Neural crest cell (in vitro differentiated cells): ENCODE results near the gene KCNMB2. TPM values are rescaled to one million over a fixed set of nuclear protein-coding genes. Genes with fewer than 3 reads are reported as not detected.
"Not testable (repeated sequence)": the region's sequence is repeated elsewhere in the genome, so short reads cannot be mapped to it uniquely, and the experiment has no call there.

ENCODE experiments used
- DNase-seq: peaks from one replicate; pipeline ENCODE4 v3.0.0; 2021; ENCODE audit warnings: low read depth, mixed read lengths, low spot score
- H3K27ac Mint-ChIP-seq: one replicate; pipeline ENCODE4 v1.8.0; 2021; ENCODE audit warnings: mild to moderate bottlenecking, mixed read lengths; ENCODE audit not compliant: unreplicated experiment
- H3K27me3 Mint-ChIP-seq: 2 replicates; pipeline ENCODE4 v1.8.0; 2021; ENCODE audit warnings: low read depth, mild to moderate bottlenecking, mixed read lengths
- H3K36me3 Mint-ChIP-seq: 2 replicates; pipeline ENCODE4 v1.8.0; 2021; ENCODE audit warnings: low read depth, mild to moderate bottlenecking, mixed read lengths
- H3K4me1 Mint-ChIP-seq: 2 replicates; pipeline ENCODE4 v1.8.0; 2021; ENCODE audit warnings: mixed read lengths
- H3K4me3 Mint-ChIP-seq: one replicate; pipeline ENCODE4 v1.8.0; 2021; ENCODE audit warnings: mild to moderate bottlenecking, mixed read lengths
- H3K9me3 Mint-ChIP-seq: 2 replicates; pipeline ENCODE4 v1.8.0; 2021; ENCODE audit warnings: mixed read lengths
- CTCF ChIP-seq: fragments of 200-600 bp; sonication (generic); conservative IDR thresholded peaks from 2 replicates; pipeline ENCODE4 v1.5.0; 2021; ENCODE audit warnings: antibody characterized with exemption, mild to moderate bottlenecking
- total RNA-seq: library from RNA; stranded (reverse); gene quantifications from 2 replicates; pipeline ENCODE4 v1.2.1, GENCODE V29; 2021

The KCNMB2 gene
- total RNA-seq, 1 donor from 2014 or later = 0.84 TPM

GRCh38 chr3:178514401-178514800, 21.8 kb upstream of the KCNMB2 start:
- no peak for TF ChIP-seq CTCF
- H3K4me3 Mint-ChIP-seq = no peak overlapping the region
- H3K9me3 Mint-ChIP-seq = peaks cover 2% of the 10 kb centered on the region
- no peak overlapping the region for H3K27ac Mint-ChIP-seq
- H3K27me3 Mint-ChIP-seq = no peaks in the 10 kb centered on the region
- H3K4me1 Mint-ChIP-seq = no peaks in the 10 kb centered on the region
- DNase-seq = no peak
- H3K36me3 Mint-ChIP-seq = no peaks in the 10 kb centered on the region

GRCh38 chr3:178515076-178515744, 21.0 kb upstream of the KCNMB2 start:
- H3K27me3 Mint-ChIP-seq, H3K9me3 Mint-ChIP-seq, H3K4me3 Mint-ChIP-seq, DNase-seq, H3K4me1 Mint-ChIP-seq, H3K27ac Mint-ChIP-seq, H3K36me3 Mint-ChIP-seq: not testable (repeated sequence)

- no peak for TF ChIP-seq CTCF
- Mint-ChIP-seq H3K36me3 (no peaks in the 10 kb centered on the region), H3K4me3 (no peak overlapping the region), H3K27ac (no peak overlapping the region), H3K27me3 (no peaks in the 10 kb centered on the region), H3K9me3 (peaks cover 1% of the 10 kb centered on the region), H3K4me1 (peaks cover 6% of the 10 kb centered on the region)
- DNase-seq = no peak
Measured at GRCh38 chr3:178517665-178518334, 18.4 kb upstream of the KCNMB2 start.

GRCh38 chr3:178518660-178519396, 17.4 kb upstream of the KCNMB2 start:
- DNase-seq = no peak
- H3K4me1 Mint-ChIP-seq = peaks cover 7% of the 10 kb centered on the region
- TF ChIP-seq CTCF = no peak
- H3K36me3 Mint-ChIP-seq = no peaks in the 10 kb centered on the region
- H3K4me3 Mint-ChIP-seq = no peak overlapping the region
- H3K9me3 Mint-ChIP-seq = peaks cover 3% of the 10 kb centered on the region
- H3K27me3 Mint-ChIP-seq = no peaks in the 10 kb centered on the region
- no peak overlapping the region for H3K27ac Mint-ChIP-seq

DNA sequence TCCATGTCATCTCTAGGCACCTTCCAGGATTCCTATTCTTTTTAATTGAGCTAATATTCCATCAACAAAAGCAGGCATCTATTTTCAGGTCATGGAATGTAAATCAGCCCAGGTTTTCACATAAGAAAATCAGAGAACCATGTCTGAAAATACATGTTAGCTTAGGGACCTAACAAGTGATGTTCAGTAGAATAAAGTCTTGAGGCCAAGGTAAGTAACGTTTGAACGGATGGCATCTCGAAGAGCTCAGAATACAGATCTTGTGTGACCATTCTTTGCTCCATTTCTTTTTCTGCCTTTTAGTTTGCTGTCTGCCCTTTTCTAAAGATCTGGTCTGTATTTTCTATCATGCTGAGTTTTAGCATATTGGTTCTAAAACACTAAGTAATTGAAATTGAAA, 16.5 kb upstream of the KCNMB2 start:
- Mint-ChIP-seq H3K4me3 (no peak overlapping the region), H3K27ac (no peak overlapping the region), H3K4me1 (peaks cover 7% of the 10 kb centered on the region), H3K36me3 (no peaks in the 10 kb centered on the region), H3K9me3 (peaks cover 3% of the 10 kb centered on the region), H3K27me3 (no peaks in the 10 kb centered on the region)
- TF ChIP-seq CTCF = no peak
- DNase-seq = no peak

GRCh38 chr3:178520451-178520850, 15.8 kb upstream of the KCNMB2 start:
- Mint-ChIP-seq H3K4me1 (peaks cover 7% of the 10 kb centered on the region), H3K36me3 (no peaks in the 10 kb centered on the region), H3K27ac (no peak overlapping the region), H3K9me3 (peaks cover 3% of the 10 kb centered on the region), H3K4me3 (no peak overlapping the region), H3K27me3 (no peaks in the 10 kb centered on the region)
- no peak for DNase-seq
- no peak for TF ChIP-seq CTCF
